SU-DHL-6 (cell line): ENCODE data around the gene WDR17.

Experiments
- H2AFZ ChIP-seq: fragments of 200-600 bp; sonication (generic); 2 replicates; pipeline ENCODE4 v1.6.1; 2014; ENCODE audit warnings: low read depth, mild to moderate bottlenecking, moderate library complexity, mixed read lengths, antibody characterized with exemption, low read length; ENCODE audit not compliant: severe bottlenecking
- H3F3A ChIP-seq: fragments of 200-600 bp; shearing (Covaris generic); 2 replicates; pipeline ENCODE4 v1.6.0; 2016; ENCODE audit warnings: antibody characterized with exemption, mild to moderate bottlenecking; ENCODE audit not compliant: insufficient read depth
- H3K27ac ChIP-seq: fragments of 200-600 bp; sonication (generic); 2 replicates; pipeline ENCODE4 v1.5.1; 2016; ENCODE audit warnings: low read depth, mild to moderate bottlenecking, low read length, moderate library complexity, mixed read lengths
- H3K27me3 ChIP-seq: fragments of 200-600 bp; sonication (generic), shearing (Covaris generic); 2 replicates; pipeline ENCODE4 v1.6.0; 2014; ENCODE audit warnings: mild to moderate bottlenecking, low read length
- H3K36me3 ChIP-seq: fragments of 200-600 bp; sonication (generic); 2 replicates; pipeline ENCODE4 v1.6.1; 2014; ENCODE audit warnings: mild to moderate bottlenecking, low read length, mixed read lengths
- H3K4me2 ChIP-seq: fragments of 300-600, 200-600 bp; shearing (Covaris generic), sonication (generic); 2 replicates; pipeline ENCODE4 v1.6.0; 2014; ENCODE audit warnings: low read length, low read depth, mild to moderate bottlenecking; ENCODE audit not compliant: poor library complexity, severe bottlenecking
- H3K4me3 ChIP-seq: fragments of 200-600 bp; sonication (generic); 2 replicates; pipeline ENCODE4 v1.5.1; 2014; ENCODE audit warnings: antibody characterized with exemption, low read length, mild to moderate bottlenecking, mixed read lengths; ENCODE audit not compliant: insufficient read depth, poor library complexity, severe bottlenecking
- H3K79me2 ChIP-seq: fragments of 200-600 bp; sonication (generic); 2 replicates; pipeline ENCODE4 v1.6.1; 2014; ENCODE audit warnings: mild to moderate bottlenecking, low read length, moderate library complexity; ENCODE audit not compliant: insufficient read depth
- H3K9ac ChIP-seq: fragments of 200-600 bp; sonication (generic); 2 replicates; pipeline ENCODE4 v1.7.0; 2014; ENCODE audit warnings: mild to moderate bottlenecking, low read length
- H3K9me2 ChIP-seq: fragments of 200-600 bp; sonication (generic); replicated peaks from 2 replicates; pipeline ENCODE4 v1.6.1; 2014; ENCODE audit warnings: low read length; ENCODE audit not compliant: insufficient read depth
- H3K9me3 ChIP-seq: fragments of 200-600 bp; sonication (generic); 2 replicates; pipeline ENCODE4 v1.6.1; 2014; ENCODE audit warnings: low read length, mixed read lengths; ENCODE audit not compliant: insufficient read depth
- H4K20me1 ChIP-seq: fragments of 200-600 bp; sonication (generic); 2 replicates; pipeline ENCODE4 v1.6.1; 2014; ENCODE audit warnings: low read depth, mild to moderate bottlenecking, antibody characterized with exemption, low read length, moderate library complexity, mixed read lengths
- EZH2phosphoT487 ChIP-seq: fragments of 200-600 bp; sonication (generic), shearing (Covaris generic); conservative IDR thresholded peaks from 2 replicates; pipeline ENCODE4 v1.6.1; 2018; ENCODE audit warnings: mild to moderate bottlenecking, antibody characterized with exemption, low read length, moderate library complexity, mixed read lengths
- TF ChIP-seq, protein P1 (sequence below): fragments of 200-600 bp; sonication (generic); IDR thresholded peaks from one replicate; pipeline ENCODE4 v1.5.1; 2017; ENCODE audit warnings: antibody characterized with exemption, mild to moderate bottlenecking, low read length, moderate library complexity; ENCODE audit not compliant: insufficient read depth, poor library complexity, severe bottlenecking

WDR17 gene

GRCh38 chr4:176065435-176066291, at the start of gene WDR17:
Gene WDR17, plus strand, starts transcription at chr4:176065841. Its CDS starts 45,740 bp downstream, at chr4:176111581.
- Histone ChIP-seq H3K36me3 (no peaks in the 10 kb centered on the region), H3K9me2 (no peaks in the 10 kb centered on the region), H3K4me3 (peak within 1 kb of the TSS; percentile 82), H3K27me3 (no peaks in the 10 kb centered on the region), H2AFZ (peak within 1 kb of the TSS; percentile 92), H3F3A (peaks cover 10% of the 10 kb centered on the region; the same call in 1 of the 2 replicates), H3K9me3 (no peaks in the 10 kb centered on the region), H3K9ac (peak within 1 kb of the TSS; percentile 59), H4K20me1 (no peaks in the 10 kb centered on the region), H3K27ac (no peak within 1 kb of the TSS), H3K4me2 (peak within 1 kb of the TSS; percentile 76), H3K79me2 (no peaks in the 10 kb centered on the region)
- TF ChIP-seq, protein P1, sequence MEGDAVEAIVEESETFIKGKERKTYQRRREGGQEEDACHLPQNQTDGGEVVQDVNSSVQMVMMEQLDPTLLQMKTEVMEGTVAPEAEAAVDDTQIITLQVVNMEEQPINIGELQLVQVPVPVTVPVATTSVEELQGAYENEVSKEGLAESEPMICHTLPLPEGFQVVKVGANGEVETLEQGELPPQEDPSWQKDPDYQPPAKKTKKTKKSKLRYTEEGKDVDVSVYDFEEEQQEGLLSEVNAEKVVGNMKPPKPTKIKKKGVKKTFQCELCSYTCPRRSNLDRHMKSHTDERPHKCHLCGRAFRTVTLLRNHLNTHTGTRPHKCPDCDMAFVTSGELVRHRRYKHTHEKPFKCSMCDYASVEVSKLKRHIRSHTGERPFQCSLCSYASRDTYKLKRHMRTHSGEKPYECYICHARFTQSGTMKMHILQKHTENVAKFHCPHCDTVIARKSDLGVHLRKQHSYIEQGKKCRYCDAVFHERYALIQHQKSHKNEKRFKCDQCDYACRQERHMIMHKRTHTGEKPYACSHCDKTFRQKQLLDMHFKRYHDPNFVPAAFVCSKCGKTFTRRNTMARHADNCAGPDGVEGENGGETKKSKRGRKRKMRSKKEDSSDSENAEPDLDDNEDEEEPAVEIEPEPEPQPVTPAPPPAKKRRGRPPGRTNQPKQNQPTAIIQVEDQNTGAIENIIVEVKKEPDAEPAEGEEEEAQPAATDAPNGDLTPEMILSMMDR: no peak
- TF ChIP-seq EZH2phosphoT487: no peak

GRCh38 chr4:176016601-176017000, 49.0 kb upstream of the WDR17 start:
- Histone ChIP-seq H3K27me3 (no peaks in the 10 kb centered on the region), H3K9ac (no peak overlapping the region), H3K4me3 (no peak overlapping the region), H4K20me1 (no peaks in the 10 kb centered on the region), H3K79me2 (no peaks in the 10 kb centered on the region), H3K9me3 (no peaks in the 10 kb centered on the region), H3F3A (peaks cover 17% of the 10 kb centered on the region), H3K4me2 (no peak overlapping the region), H3K27ac (no peak overlapping the region), H3K36me3 (no peaks in the 10 kb centered on the region), H3K9me2 (no peaks in the 10 kb centered on the region), H2AFZ (no peak overlapping the region)
- no peak for TF ChIP-seq EZH2phosphoT487
- TF ChIP-seq, protein P1: no peak

DNA sequence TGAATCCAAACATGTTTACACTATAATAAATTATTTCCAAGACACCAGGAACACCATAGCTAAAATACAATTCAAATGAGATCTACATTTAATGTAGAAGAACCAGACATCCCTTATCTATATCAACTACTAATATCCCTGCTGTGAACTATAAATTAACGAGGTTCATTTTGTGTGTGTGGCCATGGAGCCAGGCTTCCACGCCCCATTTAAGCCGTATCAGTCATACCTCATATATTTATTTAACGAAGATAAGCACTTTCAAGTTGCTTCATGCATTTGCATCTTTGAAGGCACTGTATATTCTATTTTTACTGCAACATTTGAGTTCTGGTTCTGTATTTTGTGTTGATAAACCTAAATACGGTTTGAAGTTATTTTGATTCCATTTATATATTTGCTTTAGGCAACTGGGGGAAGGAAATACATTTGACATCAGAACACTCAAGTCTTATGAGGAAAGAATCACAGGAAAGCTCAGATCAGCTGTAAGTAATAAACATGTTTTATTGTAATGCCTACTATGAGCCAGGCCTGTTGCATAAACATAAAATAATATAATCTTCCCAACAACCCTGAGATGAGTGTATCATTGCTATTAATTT, 45.1 kb upstream of the WDR17 start:
- H2AFZ ChIP-seq: no peak overlapping the region
- no peaks in the 10 kb centered on the region for H3K9me3 ChIP-seq
- no peak overlapping the region for H3K4me3 ChIP-seq
- no peak overlapping the region for H3K4me2 ChIP-seq
- no peaks in the 10 kb centered on the region for H3F3A ChIP-seq
- no peaks in the 10 kb centered on the region for H3K27me3 ChIP-seq
- no peak overlapping the region for H3K27ac ChIP-seq
- H3K79me2 ChIP-seq: no peaks in the 10 kb centered on the region
- TF ChIP-seq EZH2phosphoT487: no peak
- TF ChIP-seq, protein P1: no peak
- H3K9ac ChIP-seq: no peak overlapping the region
- H4K20me1 ChIP-seq: no peaks in the 10 kb centered on the region
- no peaks in the 10 kb centered on the region for H3K36me3 ChIP-seq
- H3K9me2 ChIP-seq: no peaks in the 10 kb centered on the region
